HUES64 (cell line): ENCODE measurements around the gene OR2Y1.
"Not testable (repeated sequence)": the region's sequence is repeated elsewhere in the genome, so short reads cannot be mapped to it uniquely, and the experiment has no call there.

Experiments used
- H3K27ac ChIP-seq: 2 replicates; pipeline ENCODE4 v1.7.0; 2013; ENCODE audit warnings: low read depth, low read length, inconsistent platforms
- H3K27me3 ChIP-seq: 2 replicates; pipeline ENCODE4 v1.6.1; 2013; ENCODE audit warnings: mild to moderate bottlenecking, low read length; ENCODE audit not compliant: insufficient read depth
- H3K36me3 ChIP-seq: 2 replicates; pipeline ENCODE4 v1.6.1; 2013; ENCODE audit warnings: mild to moderate bottlenecking, low read length; ENCODE audit not compliant: insufficient read depth
- H3K4me1 ChIP-seq: 2 replicates; pipeline ENCODE4 v1.6.1; 2013; ENCODE audit warnings: mild to moderate bottlenecking, low read length, moderate library complexity; ENCODE audit not compliant: insufficient read depth
- H3K4me3 ChIP-seq: 2 replicates; pipeline ENCODE4 v1.5.1; 2013; ENCODE audit warnings: mild to moderate bottlenecking, low read length, moderate library complexity
- H3K9ac ChIP-seq: 2 replicates; pipeline ENCODE4 v1.6.1; 2013; ENCODE audit warnings: mild to moderate bottlenecking, low read depth, low read length
- H3K9me3 ChIP-seq: 2 replicates; pipeline ENCODE4 v1.6.1; 2013; ENCODE audit warnings: low read depth, low read length; ENCODE audit not compliant: insufficient read depth
- WGBS: fragments of 150-250, 120-280 bp; methylation state at CpG from one replicate; pipeline ENCODE4 v1.1.7; 2013; ENCODE audit warnings: missing lambda C conversion rate; 5-methylcytosine and 5-hydroxymethylcytosine counted together

Gene OR2Y1

GRCh38 chr5:180781900-180782326, 42.1 kb upstream of the OR2Y1 start:
- H3K27me3 ChIP-seq, H3K27ac ChIP-seq, H3K9ac ChIP-seq, H3K36me3 ChIP-seq, H3K9me3 ChIP-seq, H3K4me3 ChIP-seq: not testable (repeated sequence)
- peaks cover 23% of the 10 kb centered on the region for H3K4me1 ChIP-seq
- WGBS: 82% methylated on average over 14 of the region's 14 CpGs

GRCh38 chr5:180779985-180780610, 40.2 kb upstream of the OR2Y1 start:
- H3K4me3 ChIP-seq: no peak overlapping the region
- H3K27me3 ChIP-seq: no peaks in the 10 kb centered on the region
- no peaks in the 10 kb centered on the region for H3K36me3 ChIP-seq
- H3K4me1 ChIP-seq: peaks cover 5% of the 10 kb centered on the region
- H3K27ac ChIP-seq: no peak overlapping the region
- H3K9me3 ChIP-seq: peaks cover 8% of the 10 kb centered on the region
- H3K9ac ChIP-seq: no peak overlapping the region
- 81% methylated on average over 10 of the region's 10 CpGs for WGBS

GRCh38 chr5:180777475-180777874, 37.6 kb upstream of the OR2Y1 start:
- 93% methylated on average over 1 of the region's 1 CpG for WGBS
- Histone ChIP-seq H3K27ac (no peak overlapping the region), H3K4me3 (no peak overlapping the region), H3K4me1 (no peaks in the 10 kb centered on the region), H3K9ac (no peak overlapping the region), H3K9me3 (peaks cover 20% of the 10 kb centered on the region), H3K36me3 (no peaks in the 10 kb centered on the region), H3K27me3 (no peaks in the 10 kb centered on the region)

- Histone ChIP-seq H3K4me1 (no peaks in the 10 kb centered on the region), H3K9ac (no peak overlapping the region), H3K27ac (no peak overlapping the region), H3K36me3 (no peaks in the 10 kb centered on the region), H3K4me3 (no peak overlapping the region), H3K9me3 (peaks cover 25% of the 10 kb centered on the region), H3K27me3 (no peaks in the 10 kb centered on the region)
- WGBS: 100% methylated on average over 1 of the region's 1 CpG
Observed at GRCh38 chr5:180776376-180776775, 36.5 kb upstream of the OR2Y1 start.

- no peak overlapping the region for H3K4me3 ChIP-seq
- no peaks in the 10 kb centered on the region for H3K27me3 ChIP-seq
- no peaks in the 10 kb centered on the region for H3K36me3 ChIP-seq
- H3K9ac ChIP-seq: no peak overlapping the region
- H3K9me3 ChIP-seq: peaks cover 23% of the 10 kb centered on the region
- H3K4me1 ChIP-seq: no peaks in the 10 kb centered on the region
- H3K27ac ChIP-seq: no peak overlapping the region
- 84% methylated on average over 7 of the region's 7 CpGs for WGBS
Observed at GRCh38 chr5:180775624-180776023, 35.8 kb upstream of the OR2Y1 start.

DNA sequence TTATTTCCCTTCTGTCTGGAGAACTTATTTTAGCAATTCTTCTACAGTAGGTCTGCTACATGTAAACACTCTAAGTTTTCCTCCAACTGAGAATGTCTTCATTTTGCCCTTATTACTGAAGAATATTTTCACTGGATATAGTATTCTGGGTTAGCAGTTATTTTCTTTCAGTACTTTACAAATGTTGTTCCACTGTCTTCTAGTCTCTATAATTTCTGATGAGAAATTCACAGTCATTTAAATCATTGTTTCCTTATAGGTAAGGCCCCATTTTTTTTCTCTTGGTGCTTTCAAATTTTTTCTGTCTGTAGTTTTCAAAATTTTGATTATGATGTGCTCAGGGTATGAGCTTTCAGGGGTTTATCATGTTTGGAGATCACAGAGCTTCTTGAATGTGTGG, 32.0 kb upstream of the OR2Y1 start:
- Histone ChIP-seq H3K36me3 (no peaks in the 10 kb centered on the region), H3K9ac (no peak overlapping the region), H3K4me1 (no peaks in the 10 kb centered on the region), H3K27me3 (no peaks in the 10 kb centered on the region), H3K9me3 (peaks cover 31% of the 10 kb centered on the region), H3K27ac (no peak overlapping the region), H3K4me3 (no peak overlapping the region)

GRCh38 chr5:180769821-180770220, 30.0 kb upstream of the OR2Y1 start:
- H3K9me3 ChIP-seq: peaks cover 31% of the 10 kb centered on the region
- H3K27me3 ChIP-seq: no peaks in the 10 kb centered on the region
- no peak overlapping the region for H3K9ac ChIP-seq
- H3K27ac ChIP-seq: no peak overlapping the region
- no peak overlapping the region for H3K4me3 ChIP-seq
- no peaks in the 10 kb centered on the region for H3K4me1 ChIP-seq
- 79% methylated on average over 1 of the region's 3 CpGs for WGBS
- H3K36me3 ChIP-seq: no peaks in the 10 kb centered on the region

GRCh38 chr5:180755601-180756000, 15.7 kb upstream of the OR2Y1 start:
- no CpG with 5 or more reads among the region's 2 CpGs for WGBS
- no peak overlapping the region for H3K27ac ChIP-seq
- H3K4me1 ChIP-seq: no peaks in the 10 kb centered on the region
- H3K27me3 ChIP-seq: no peaks in the 10 kb centered on the region
- peaks cover 12% of the 10 kb centered on the region for H3K9me3 ChIP-seq
- no peak overlapping the region for H3K4me3 ChIP-seq
- H3K9ac ChIP-seq: no peak overlapping the region
- no peaks in the 10 kb centered on the region for H3K36me3 ChIP-seq

DNA sequence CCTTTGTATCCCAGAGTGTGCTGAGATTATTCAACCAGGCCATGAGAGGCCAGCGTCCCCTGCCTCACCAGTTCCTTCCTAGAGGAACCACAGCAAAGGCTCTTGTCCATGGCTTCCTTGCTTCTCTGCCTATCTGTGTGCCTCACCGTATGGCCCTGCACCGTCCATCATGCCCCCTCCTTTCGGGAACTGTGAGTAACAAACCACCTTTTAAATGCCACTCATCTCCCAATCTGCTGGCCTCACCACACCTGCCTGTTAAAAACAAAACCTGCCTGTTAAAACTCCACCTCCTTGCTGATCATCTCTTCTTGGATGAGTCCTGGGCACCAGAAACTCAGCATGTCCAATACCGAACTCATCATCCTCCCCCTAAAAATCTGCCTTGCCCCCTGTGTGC, 4.4 kb upstream of the OR2Y1 start:
- 86% methylated on average over 5 of the region's 5 CpGs for WGBS

DNA sequence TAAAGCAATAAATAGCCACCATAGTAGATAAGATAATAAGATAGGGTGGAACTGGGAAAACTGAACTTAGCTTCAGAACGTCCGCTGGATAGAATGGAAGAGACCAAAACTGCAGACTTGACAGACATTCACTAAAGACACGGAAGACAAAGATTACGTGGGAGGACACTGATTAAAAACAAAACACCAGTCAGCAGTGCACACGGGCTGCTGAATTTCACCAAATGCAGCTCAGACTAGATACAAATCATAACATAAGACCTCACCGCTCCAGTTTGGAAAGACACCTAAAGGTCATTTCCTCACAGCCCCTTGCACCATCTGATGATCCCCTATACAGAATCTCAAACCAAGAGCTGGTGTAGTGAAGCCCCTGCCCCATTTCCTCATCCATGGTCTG, 2.9 kb upstream of the OR2Y1 start:
- no peaks in the 10 kb centered on the region for H3K27me3 ChIP-seq
- WGBS: 91% methylated on average over 6 of the region's 6 CpGs
- H3K4me1 ChIP-seq: no peaks in the 10 kb centered on the region
- no peak overlapping the region for H3K27ac ChIP-seq
- no peaks in the 10 kb centered on the region for H3K36me3 ChIP-seq
- no peaks in the 10 kb centered on the region for H3K9me3 ChIP-seq
- H3K9ac ChIP-seq: no peak overlapping the region
- no peak overlapping the region for H3K4me3 ChIP-seq

More for the DNA sequence above, 4.4 kb upstream of the OR2Y1 start:
- no peak overlapping the region for H3K9ac ChIP-seq
- H3K36me3 ChIP-seq: no peaks in the 10 kb centered on the region
- H3K9me3 ChIP-seq: no peaks in the 10 kb centered on the region
- no peak overlapping the region for H3K4me3 ChIP-seq
- H3K27me3 ChIP-seq: no peaks in the 10 kb centered on the region
- H3K4me1 ChIP-seq: no peaks in the 10 kb centered on the region
- H3K27ac ChIP-seq: no peak overlapping the region

GRCh38 chr5:180740953-180741352, 1.1 kb upstream of the OR2Y1 start:
- H3K4me1 ChIP-seq, H3K27me3 ChIP-seq, H3K4me3 ChIP-seq, H3K36me3 ChIP-seq, H3K9me3 ChIP-seq, H3K9ac ChIP-seq, H3K27ac ChIP-seq: not testable (repeated sequence)
- WGBS: 89% methylated on average over 4 of the region's 4 CpGs

- no peaks in the 10 kb centered on the region for H3K36me3 ChIP-seq
- H3K4me3 ChIP-seq: no peak overlapping the region
- H3K9me3 ChIP-seq: no peaks in the 10 kb centered on the region
- no peak overlapping the region for H3K9ac ChIP-seq
- H3K4me1 ChIP-seq: no peaks in the 10 kb centered on the region
- H3K27ac ChIP-seq: no peak overlapping the region
- 91% methylated on average over 10 of the region's 10 CpGs for WGBS
- no peaks in the 10 kb centered on the region; the same call in 1 of the 2 replicates for H3K27me3 ChIP-seq
Observed at GRCh38 chr5:180739271-180739670, 587 bp downstream of the OR2Y1 start.
